Gastroesophageal sphincter (tissue), 3 donors: Measurements from ENCODE around the gene SLAMF9.

Source experiments
- CTCF ChIP-seq, 4 experiments: fragments of 200-600 bp in 2 of 4; fragments of 450-650 bp in 2 of 4; sonication (generic) in 1 of 4; IDR thresholded peaks; one replicate each; pipeline ENCODE4 v1.5.1; 2017 to 2019; ENCODE audit warnings: antibody characterized with exemption in 4 of 4, mild to moderate bottlenecking in 2 of 4, moderate library complexity in 2 of 4
- POLR2A ChIP-seq, 2 donors: fragments of 450-650 bp; IDR thresholded peaks; one replicate each; pipeline ENCODE4 v1.6.1; 2017; ENCODE audit warnings: antibody characterized with exemption in 2 of 2, mild to moderate bottlenecking in 2 of 2, moderate library complexity in 1 of 2

DNA sequence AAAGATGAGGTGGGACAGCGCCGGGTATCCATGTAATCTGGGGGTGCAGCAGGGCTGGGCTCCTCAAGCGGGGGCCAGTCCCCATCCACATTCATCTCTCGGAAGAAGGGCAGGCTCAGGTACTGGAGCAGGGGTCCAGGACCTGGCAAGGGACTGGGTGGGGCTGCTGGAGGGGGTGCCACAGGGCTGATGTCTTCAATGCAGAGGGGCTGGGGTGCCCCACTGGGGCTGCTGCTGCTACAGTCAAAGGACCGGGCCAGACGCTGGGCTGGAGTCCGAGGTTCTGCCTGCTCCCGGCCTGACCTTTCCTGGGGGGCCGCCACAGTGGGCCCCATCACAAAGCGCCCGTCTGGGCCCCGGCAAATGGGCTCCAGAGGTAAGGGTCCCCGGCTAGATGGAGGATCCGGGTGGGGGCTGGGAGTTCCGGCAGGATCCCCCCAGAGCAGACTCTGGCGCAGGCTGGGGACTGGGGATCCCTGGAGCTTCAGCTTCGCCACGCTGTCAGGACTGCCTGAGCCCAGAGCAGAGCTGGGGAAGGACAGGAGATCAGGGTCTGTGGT is 25.5 kb downstream of the SLAMF9 start:
- TF ChIP-seq CTCF (IDR thresholded peaks at IDR 0.05) (no peak), POLR2A (IDR thresholded peaks at IDR 0.05) (no peak)
